HCT116 (cell line): ENCODE results near the gene NKX1-1. TPM values are rescaled to one million over a fixed set of nuclear protein-coding genes. Genes with fewer than 3 reads are reported as not detected.

Experiments
- ATAC-seq: fragments of 200-7000 bp; cut with Tn5 transposase; 2 replicates; pipeline ENCODE4 v1.9.1; 2020; ENCODE audit warnings: mild to moderate bottlenecking, moderate library complexity
- BruUV-seq: library from RNA; stranded (reverse); fragments of 400-500 nt; replicated peaks from 2 replicates; lab custom pipeline; 2021; lab: Mats Ljungman, UMichigan
- CTCF ChIA-PET: fragments of 300-600 bp; sonication (Branson Sonifier 250); formaldehyde crosslinking; loops from one replicate; lab custom pipeline; 2021; ENCODE audit warnings: antibody characterized with exemption; lab: Charles Lee
- POLR2A ChIA-PET: fragments of 300-600, 350-600 bp; sonication (Branson Sonifier 250); formaldehyde crosslinking; loops from one replicate; lab custom pipeline; 2021; ENCODE audit warnings: antibody characterized with exemption; lab: Charles Lee
- RAD21 ChIA-PET, 2 experiments: fragments of 300-600 bp; sonication (Branson Sonifier 250); formaldehyde crosslinking; loops; one replicate each; lab custom pipeline; 2023; ENCODE audit warnings: low total read pairs in 2 of 2; ENCODE audit not compliant: uncharacterized antibody in 2 of 2, unreplicated experiment in 2 of 2, low non-redundant PET in 1 of 2; lab: Charles Lee
- DNase-seq: peaks from one replicate; pipeline ENCODE4 v3.0.0-alpha.2; 2010; ENCODE audit warnings: low read depth, low spot score
- H2AFZ ChIP-seq: fragments of 200-600 bp; shearing (Covaris generic), sonication (generic); 2 replicates; pipeline ENCODE4 v1.6.1; 2017; ENCODE audit warnings: low read depth, mixed run types, mixed read lengths, antibody characterized with exemption, low read length; ENCODE audit not compliant: poor library complexity, severe bottlenecking
- H3K27ac ChIP-seq: 2 replicates; pipeline ENCODE4 v1.5.1; 2012; ENCODE audit warnings: low read depth, low read length
- H3K27me3 ChIP-seq: fragments of 200-600 bp; sonication (generic); 2 replicates; pipeline ENCODE4 v1.6.1; 2016; ENCODE audit warnings: mixed run types, low read length, mixed read lengths; ENCODE audit not compliant: insufficient read depth
- H3K36me3 ChIP-seq, 2 experiments: fragments of 200-500 bp in 1 of 2; fragments of 200-600 bp in 1 of 2; sonication (Bioruptor generic) in 1 of 2; sonication (generic) in 1 of 2; 2 replicates each; pipeline versions ENCODE4 v1.5.1 to v1.6.1; 2014 to 2016; ENCODE audit warnings: low read length in 2 of 2, inconsistent platforms in 1 of 2, mixed read lengths in 1 of 2, mixed run types in 1 of 2; ENCODE audit not compliant: insufficient read depth in 2 of 2, control insufficient read depth in 1 of 2
- H3K4me1 ChIP-seq, 2 experiments: fragments of 200-600 bp in 1 of 2; sonication (generic) in 1 of 2; 2 replicates each; pipeline versions ENCODE4 v1.5.1 to v1.6.1; 2012 to 2017; ENCODE audit warnings: low read length in 2 of 2, inconsistent platforms in 1 of 2, mild to moderate bottlenecking in 1 of 2, mixed read lengths in 1 of 2, mixed run types in 1 of 2, moderate library complexity in 1 of 2; ENCODE audit not compliant: insufficient read depth in 2 of 2, control insufficient read depth in 1 of 2
- H3K4me2 ChIP-seq: fragments of 200-600 bp; sonication (generic); 2 replicates; pipeline ENCODE4 v1.6.1; 2017; ENCODE audit warnings: mixed run types, low read length, mixed read lengths
- H3K4me3 ChIP-seq, 2 experiments: fragments of 200-600 bp in 1 of 2; sonication (generic) in 1 of 2; replicated peaks in 1 of 2; 2 replicates each; pipeline ENCODE4 v1.5.1; 2011 to 2016; ENCODE audit warnings: low read length in 2 of 2, control low read depth in 1 of 2, low read depth in 1 of 2, mild to moderate bottlenecking in 1 of 2, mixed read lengths in 1 of 2, mixed run types in 1 of 2
- H3K79me2 ChIP-seq: fragments of 200-600 bp; sonication (generic); 2 replicates; pipeline ENCODE4 v1.6.1; 2017; ENCODE audit warnings: mild to moderate bottlenecking, mixed run types, low read length, moderate library complexity, mixed read lengths; ENCODE audit not compliant: insufficient read depth
- H3K9ac ChIP-seq: fragments of 200-600 bp; sonication (generic); 2 replicates; pipeline ENCODE4 v1.6.1; 2016; ENCODE audit warnings: low read length, mixed read lengths
- H3K9me2 ChIP-seq: fragments of 200-600 bp; sonication (generic), shearing (Covaris generic); 2 replicates; pipeline ENCODE4 v1.6.1; 2017; ENCODE audit warnings: mixed run types, mild to moderate bottlenecking, moderate library complexity; ENCODE audit not compliant: insufficient read depth
- H3K9me3 ChIP-seq, 2 experiments: fragments of 200-500 bp in 1 of 2; fragments of 200-600 bp in 1 of 2; sonication (Bioruptor generic) in 1 of 2; sonication (generic) in 1 of 2; 2 replicates each; pipeline ENCODE4 v1.6.1; 2014 to 2017; ENCODE audit warnings: low read length in 2 of 2, mixed read lengths in 2 of 2, inconsistent platforms in 1 of 2, low read depth in 1 of 2, mild to moderate bottlenecking in 1 of 2, mixed run types in 1 of 2, moderate library complexity in 1 of 2; ENCODE audit not compliant: control insufficient read depth in 1 of 2, insufficient read depth in 1 of 2
- H4K20me1 ChIP-seq: fragments of 200-600 bp; sonication (generic), shearing (Covaris generic); 2 replicates; pipeline ENCODE4 v1.6.1; 2017; ENCODE audit warnings: mixed run types, mild to moderate bottlenecking, moderate library complexity; ENCODE audit not compliant: insufficient read depth
- ATF3 ChIP-seq: IDR thresholded peaks from 2 replicates; pipeline ENCODE4 v1.6.1; 2012
- CBX3 ChIP-seq: IDR thresholded peaks from 2 replicates; pipeline ENCODE4 v1.6.1; 2012; ENCODE audit warnings: low read depth
- CTCF ChIP-seq, 3 experiments: fragments of 200-600 bp in 1 of 3; sonication (generic) in 1 of 3; IDR thresholded peaks in 2 of 3; conservative IDR thresholded peaks in 1 of 3; 2 replicates each; pipeline ENCODE4 v1.5.1; 2012 to 2017; ENCODE audit warnings: low read depth in 2 of 3, low read length in 2 of 3, antibody characterized with exemption in 1 of 3, borderline replicate concordance in 1 of 3, control low read depth in 1 of 3, mild to moderate bottlenecking in 1 of 3, mixed read lengths in 1 of 3, mixed run types in 1 of 3, moderate library complexity in 1 of 3; ENCODE audit not compliant: insufficient read depth in 1 of 3
- ELF1 ChIP-seq: IDR thresholded peaks from 2 replicates; pipeline ENCODE4 v1.6.1; 2012; ENCODE audit warnings: low read depth, borderline replicate concordance
- EZH2phosphoT487 ChIP-seq: fragments of 200-600 bp; IDR thresholded peaks from 2 replicates; pipeline ENCODE4 v1.6.1; 2018; ENCODE audit warnings: antibody characterized with exemption, borderline replicate concordance
- FOSL1 ChIP-seq: IDR thresholded peaks from 2 replicates; pipeline ENCODE4 v1.6.1; 2012; ENCODE audit warnings: low read depth
- POLR2A ChIP-seq: IDR thresholded peaks from 2 replicates; pipeline ENCODE4 v1.7.0; 2011; ENCODE audit warnings: borderline replicate concordance; ENCODE audit not compliant: insufficient read depth, insufficient read length; ENCODE audit errors: extremely low read depth
- POLR2AphosphoS5 ChIP-seq: IDR thresholded peaks from 2 replicates; pipeline ENCODE4 v1.6.1; 2011; ENCODE audit warnings: mild to moderate bottlenecking, low read depth, low read length, moderate library complexity
- RAD21 ChIP-seq: IDR thresholded peaks from 2 replicates; pipeline ENCODE4 v1.6.1; 2012; ENCODE audit warnings: low read depth, mild to moderate bottlenecking
- SIN3A ChIP-seq: IDR thresholded peaks from 2 replicates; pipeline ENCODE4 v1.6.1; 2012; ENCODE audit warnings: low read depth
- SRF ChIP-seq: IDR thresholded peaks from 2 replicates; pipeline ENCODE4 v1.6.1; 2012; ENCODE audit warnings: low read depth
- TCF7L2 ChIP-seq: IDR thresholded peaks from 2 replicates; pipeline ENCODE4 v1.7.0; 2011; ENCODE audit warnings: borderline replicate concordance, inconsistent platforms; ENCODE audit not compliant: insufficient read depth, insufficient read length; ENCODE audit errors: extremely low read depth
- YY1 ChIP-seq: IDR thresholded peaks from 2 replicates; pipeline ENCODE4 v1.6.1; 2011; ENCODE audit warnings: low read length, low read depth, moderate library complexity, mild to moderate bottlenecking; ENCODE audit not compliant: insufficient replicate concordance; ENCODE audit errors: extremely low read depth
- ZFX ChIP-seq: fragments of 450-650 bp; IDR thresholded peaks from 2 replicates; pipeline ENCODE4 v1.6.1; 2017
- intact Hi-C: fragments of 100-400 bp; cut with micrococcal nuclease; formaldehyde crosslinking; loops from 2 replicates; pipeline ENCODE4 v1.10.0; 2022
- total RNA-seq: library from RNA; stranded (reverse); gene quantifications from one replicate; pipeline ENCODE4 v1.2.1, GENCODE V29; 2021; ENCODE audit not compliant: unreplicated experiment
- TF ChIP-seq, protein P1 (sequence below): IDR thresholded peaks from 2 replicates; pipeline ENCODE4 v1.6.1; 2012

Gene NKX1-1
- total RNA-seq, 1 experiment from 2014 or later = not detected

DNA sequence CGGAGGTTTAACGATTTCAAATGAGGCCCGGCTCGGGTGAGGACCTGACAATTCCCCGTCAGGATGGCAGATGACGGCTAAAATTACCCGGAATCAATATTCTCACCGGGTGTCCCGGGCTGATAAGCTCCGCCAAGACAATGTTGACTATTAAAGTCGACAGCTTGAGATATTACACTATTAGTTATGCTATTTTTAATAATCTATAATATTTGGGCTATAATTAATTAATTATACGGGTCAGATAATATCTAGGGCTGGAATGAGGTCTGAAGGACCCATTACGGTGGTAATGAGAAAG, 9.4 kb upstream of the NKX1-1 start:
- POLR2A ChIA-PET = no interaction called here
- intact Hi-C loops = no loop called here
- Histone ChIP-seq H3K79me2 (no peaks in the 10 kb centered on the region), H3K9me3 (no peaks in the 10 kb centered on the region), H2AFZ (no peak overlapping the region), H4K20me1 (no peaks in the 10 kb centered on the region), H3K27ac (no peak overlapping the region), H3K27me3 (0 out of 2 replicates have a peak, but pooled peaks cover 1% of the 10 kb centered on the region), H3K4me2 (no peak overlapping the region), H3K36me3 (no peaks in the 10 kb centered on the region), H3K9ac (no peak overlapping the region), H3K9me2 (no peaks in the 10 kb centered on the region), H3K4me3 (no peak overlapping the region), H3K4me1 (no peaks in the 10 kb centered on the region)
- ATAC-seq (no peak), DNase-seq (no peak)
- CTCF ChIA-PET = no interaction called here
- TF ChIP-seq RAD21 (no peak), TCF7L2 (no peak), POLR2A (no peak), EZH2phosphoT487 (no peak), CTCF (IDR thresholded peaks at IDR 0.05 in 2 of 3, conservative IDR thresholded peaks at IDR 0.05 in 1 of 3; ENCODE audit: borderline replicate concordance in 1 of 3, insufficient read depth in 1 of 3, low read depth in 2 of 3, low read length in 2 of 3) (no peak), SRF (no peak), FOSL1 (no peak), SIN3A (no peak), CBX3 (no peak), POLR2AphosphoS5 (no peak), ZFX (no peak), YY1 (no peak), ELF1 (no peak), ATF3 (no peak)
- TF ChIP-seq, protein P1, sequence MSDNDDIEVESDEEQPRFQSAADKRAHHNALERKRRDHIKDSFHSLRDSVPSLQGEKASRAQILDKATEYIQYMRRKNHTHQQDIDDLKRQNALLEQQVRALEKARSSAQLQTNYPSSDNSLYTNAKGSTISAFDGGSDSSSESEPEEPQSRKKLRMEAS = no peak
- no TSS peak for BruUV-seq
- RAD21 ChIA-PET = no interaction called here
